K562 (cell line): ENCODE measurements around the gene EXOC4. TPM values are rescaled to one million over a fixed set of nuclear protein-coding genes. Genes with fewer than 3 reads are reported as not detected.

ENCODE experiments used
- ATAC-seq: fragments of 200-7000 bp; cut with Tn5 transposase; 3 replicates; pipeline ENCODE4 v1.9.1; 2020; ENCODE audit warnings: moderate library complexity
- BruUV-seq: library from RNA; stranded (reverse); fragments of 400-500 nt; replicated peaks from 2 replicates; lab custom pipeline; 2021; lab: Mats Ljungman, UMichigan
- CTCF ChIA-PET: fragments of 300-600 bp; formaldehyde crosslinking; extraction: SDS; loops from one replicate; lab custom pipeline; 2021; ENCODE audit warnings: low intra/inter-chr PET ratio; lab: Yijun Ruan, JAX
- POLR2A ChIA-PET: fragments of 300-600, 350-650 bp; sonication (Branson Sonifier 250); formaldehyde crosslinking; extraction: SDS; loops from one replicate; lab custom pipeline; 2021; ENCODE audit warnings: antibody characterized with exemption, inconsistent platforms; lab: Yijun Ruan, JAX
- DNase-seq, 4 experiments: peaks; one replicate each; pipeline versions ENCODE4 v3.0.0 to v3.0.0-alpha.2; 2011 to 2018; ENCODE audit warnings: low spot score in 3 of 4, mixed read lengths in 3 of 4; ENCODE audit errors: extremely low read depth in 1 of 4
- FAIRE-seq: peaks from 2 replicates; lab custom pipeline; 2011; peaks lifted over from hg19 to GRCh38; lab: Jason Lieb, UNC
- H2AFZ ChIP-seq: 2 replicates; pipeline ENCODE4 v1.6.0; 2011; ENCODE audit warnings: low read depth, low read length, control low read depth, inconsistent platforms
- H3K27ac ChIP-seq: fragments of 200-600 bp; 3 replicates; pipeline ENCODE4 v1.8.0; 2011; ENCODE audit warnings: low read depth, mild to moderate bottlenecking, control low read depth, inconsistent platforms, low read length, moderate library complexity, mixed read lengths; ENCODE audit errors: extremely low read depth
- H3K27me3 ChIP-seq, 2 experiments: fragments of 300-600 bp in 1 of 2; 2 replicates in 1 of 2; 3 replicates in 1 of 2; pipeline versions ENCODE4 v1.6.0 to v1.8.0; 2011; ENCODE audit warnings: inconsistent platforms in 2 of 2, low read length in 2 of 2, mild to moderate bottlenecking in 1 of 2, mixed read lengths in 1 of 2, moderate library complexity in 1 of 2; ENCODE audit not compliant: control insufficient read depth in 2 of 2, insufficient read depth in 2 of 2
- H3K36me3 ChIP-seq: fragments of 300-600 bp; 3 replicates; pipeline ENCODE4 v1.8.0; 2011; ENCODE audit warnings: mild to moderate bottlenecking, low read length, inconsistent platforms; ENCODE audit not compliant: control insufficient read depth, insufficient read depth
- H3K4me1 ChIP-seq, 2 experiments: fragments of 200-600 bp in 1 of 2; replicated peaks in 1 of 2; 2 replicates in 1 of 2; 3 replicates in 1 of 2; pipeline versions ENCODE4 v1.5.1 to v1.8.0; 2011; ENCODE audit warnings: inconsistent platforms in 2 of 2, low read length in 2 of 2, mild to moderate bottlenecking in 1 of 2, mixed read lengths in 1 of 2, moderate library complexity in 1 of 2; ENCODE audit not compliant: control insufficient read depth in 2 of 2, insufficient read depth in 2 of 2
- H3K4me2 ChIP-seq: 2 replicates; pipeline ENCODE4 v1.6.1; 2011; ENCODE audit warnings: low read length, control low read depth, inconsistent platforms, mixed read lengths; ENCODE audit not compliant: insufficient read depth
- H3K4me3 ChIP-seq: fragments of 200-600 bp; sonication (generic), shearing (Covaris generic); 2 replicates; pipeline ENCODE4 v1.5.1; 2016; ENCODE audit warnings: control low read depth, inconsistent platforms
- H3K79me2 ChIP-seq: fragments of 200-600 bp; 3 replicates; pipeline ENCODE4 v1.8.0; 2011; ENCODE audit warnings: low read length, inconsistent platforms; ENCODE audit not compliant: control insufficient read depth, insufficient read depth
- H3K9ac ChIP-seq, 2 experiments: 2 replicates each; pipeline versions ENCODE4 v1.6.0 to v1.6.1; 2011; ENCODE audit warnings: low read depth in 2 of 2, low read length in 2 of 2, control low read depth in 1 of 2, inconsistent platforms in 1 of 2, mild to moderate bottlenecking in 1 of 2, mixed read lengths in 1 of 2; ENCODE audit not compliant: insufficient read depth in 1 of 2
- H3K9me1 ChIP-seq: one replicate; pipeline ENCODE4 v1.6.0; 2011; ENCODE audit warnings: inconsistent platforms, mild to moderate bottlenecking, low read length, moderate library complexity; ENCODE audit not compliant: control insufficient read depth, insufficient read depth
- H3K9me3 ChIP-seq: replicated peaks from 2 replicates; pipeline ENCODE4 v1.5.1; 2011; ENCODE audit warnings: low read depth, low read length, inconsistent platforms; ENCODE audit not compliant: control insufficient read depth, insufficient read depth
- H4K20me1 ChIP-seq: replicated peaks from 2 replicates; pipeline ENCODE4 v1.6.1; 2011; ENCODE audit warnings: low read length, inconsistent platforms, mixed read lengths; ENCODE audit not compliant: control insufficient read depth, insufficient read depth
- C11orf30 ChIP-seq: fragments of 450-650 bp; IDR thresholded peaks from 2 replicates; pipeline ENCODE4 v1.6.1; 2016; ENCODE audit warnings: low read depth, mild to moderate bottlenecking
- EGR1 ChIP-seq: fragments of 450-650 bp; conservative IDR thresholded peaks from 2 replicates; pipeline ENCODE4 v1.6.1; 2017; ENCODE audit warnings: mild to moderate bottlenecking
- FOXK1 ChIP-seq: sonication (generic); formaldehyde crosslinking; IDR thresholded peaks from 2 replicates; pipeline ENCODE4 v1.8.0; 2022; ENCODE audit warnings: missing genetic modification reagents, mild to moderate bottlenecking, borderline replicate concordance
- MAFF ChIP-seq: IDR thresholded peaks from 2 replicates; pipeline ENCODE4 v1.6.1; 2012; ENCODE audit warnings: low read length, improper control_type of control experiment
- MAFG ChIP-seq: fragments of 450-650 bp; conservative IDR thresholded peaks from 2 replicates; pipeline ENCODE4 v1.6.1; 2016; ENCODE audit warnings: missing genetic modification characterization, missing compliant biosample characterization
- MAFK ChIP-seq: IDR thresholded peaks from 2 replicates; pipeline ENCODE4 v1.6.1; 2011; ENCODE audit warnings: low read length, improper control_type of control experiment
- NCOA4 ChIP-seq: fragments of 450-650 bp; IDR thresholded peaks from 2 replicates; pipeline ENCODE4 v1.6.1; 2018; ENCODE audit warnings: mild to moderate bottlenecking; ENCODE audit not compliant: partially characterized antibody
- NCOA6 ChIP-seq: fragments of 450-650 bp; IDR thresholded peaks from 2 replicates; pipeline ENCODE4 v1.6.1; 2017; ENCODE audit warnings: mild to moderate bottlenecking
- RFX7 ChIP-seq: fragments of 250-450 bp; sonication (Bioruptor Pico); IDR thresholded peaks from 2 replicates; pipeline ENCODE4 v1.5.1; 2021; ENCODE audit warnings: mild to moderate bottlenecking
- SMARCA5 ChIP-seq: fragments of 450-650 bp; IDR thresholded peaks from 2 replicates; pipeline ENCODE4 v1.6.1; 2016
- ZNF316 ChIP-seq: fragments of 450-650 bp; IDR thresholded peaks from 2 replicates; pipeline ENCODE4 v1.6.1; 2016
- ZNF644 ChIP-seq: fragments of 200-800 bp; sonication (Bioruptor generic); IDR thresholded peaks from 2 replicates; pipeline ENCODE4 v1.6.1; 2016; ENCODE audit warnings: low read depth, missing genetic modification characterization, missing compliant biosample characterization
- WGBS: fragments of 100-300 bp; shearing (Covaris generic); methylation state at CpG from one replicate; pipeline ENCODE4 v1.1.6; 2016; ENCODE audit warnings: low coverage, mixed read lengths; ENCODE audit not compliant: insufficient coverage; ENCODE audit errors: missing lambda C conversion rate; 5-methylcytosine and 5-hydroxymethylcytosine counted together
- in situ Hi-C: fragments of 300-500 bp; cut with MboI; formaldehyde crosslinking; loops from 4 replicates; pipeline ENCODE4 v1.15.0; 2018; ENCODE audit warnings: inconsistent platforms, mixed read lengths
- intact Hi-C: fragments of 100-400 bp; cut with micrococcal nuclease; formaldehyde crosslinking; loops from 2 replicates; pipeline ENCODE4 v1.14.2; 2022
- polyA plus RNA-seq, 8 experiments: library from polyadenylated mRNA; depleted of rRNA in 4 of 8; stranded (reverse) in 5 of 8; unstranded in 3 of 8; fragments of >200 nt; fragmentation: Nextera tagmentation in 2 of 8; fragmentation: Illumina TruSeq in 1 of 8; extraction: Ambion mirVana in 2 of 8; extraction: Trizol in 1 of 8; gene quantifications; 2 replicates each; pipeline versions ENCODE4 v1.2.1 to v1.2.3, GENCODE V29; 2011 to 2014; ENCODE audit warnings: inconsistent platforms in 1 of 8, missing spikeins in 1 of 8
- total RNA-seq, 7 experiments: library from RNA; depleted of rRNA in 6 of 7; stranded (reverse); fragments of >200 nt in 6 of 7; fragmentation: Illumina TruSeq in 2 of 7; extraction: Trizol in 2 of 7; gene quantifications; 2 replicates each; pipeline versions ENCODE4 v1.2.1 to v1.2.3, GENCODE V29; 2011 to 2021; ENCODE audit warnings: low replicate concordance in 1 of 7
- TF ChIP-seq, protein P1 (sequence below): fragments of 450-650 bp; formaldehyde crosslinking; IDR thresholded peaks from 2 replicates; pipeline ENCODE4 v1.4.0; 2020; ENCODE audit warnings: mild to moderate bottlenecking, mixed read lengths
- TF ChIP-seq, protein P2 (sequence below): fragments of 450-650 bp; IDR thresholded peaks from 2 replicates; pipeline ENCODE4 v1.6.1; 2018; ENCODE audit warnings: mild to moderate bottlenecking, low read depth; ENCODE audit not compliant: partially characterized antibody
- TF ChIP-seq, protein P3 (sequence below): fragments of 450-650 bp; IDR thresholded peaks from 2 replicates; pipeline ENCODE4 v1.6.1; 2014; ENCODE audit warnings: low read depth, mild to moderate bottlenecking, moderate library complexity, borderline replicate concordance
- TF ChIP-seq, protein P4 (sequence below): fragments of 450-650 bp; IDR thresholded peaks from 2 replicates; pipeline ENCODE4 v1.6.1; 2017; ENCODE audit warnings: antibody characterized with exemption

The EXOC4 gene
- total and polyA plus RNA-seq, 9 of the 15 experiments (the other 6 are each of a cell fraction or from before 2014, with no cell fraction given), result 18.5 to 73.1 (median 46.6) TPM

DNA sequence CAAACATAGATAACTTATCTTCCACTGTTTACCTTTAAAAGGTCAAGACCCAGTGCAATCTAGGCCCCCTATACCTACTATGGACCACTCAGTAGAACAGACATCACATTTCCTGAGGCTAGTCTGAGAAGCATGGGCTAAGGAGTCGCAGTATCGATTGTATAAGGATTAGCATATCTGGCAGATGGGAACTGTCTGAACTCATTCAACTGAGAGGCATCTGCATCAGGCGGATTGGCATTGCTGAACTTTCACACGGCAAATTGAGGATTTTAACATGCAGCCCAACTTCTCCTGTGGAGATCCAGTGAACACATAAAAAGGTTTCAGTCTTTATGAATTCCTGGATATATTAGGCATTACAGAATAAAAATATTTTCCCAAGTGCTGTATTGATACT lies 785.1 kb downstream of the EXOC4 start (continued):
- TF ChIP-seq, protein P1, sequence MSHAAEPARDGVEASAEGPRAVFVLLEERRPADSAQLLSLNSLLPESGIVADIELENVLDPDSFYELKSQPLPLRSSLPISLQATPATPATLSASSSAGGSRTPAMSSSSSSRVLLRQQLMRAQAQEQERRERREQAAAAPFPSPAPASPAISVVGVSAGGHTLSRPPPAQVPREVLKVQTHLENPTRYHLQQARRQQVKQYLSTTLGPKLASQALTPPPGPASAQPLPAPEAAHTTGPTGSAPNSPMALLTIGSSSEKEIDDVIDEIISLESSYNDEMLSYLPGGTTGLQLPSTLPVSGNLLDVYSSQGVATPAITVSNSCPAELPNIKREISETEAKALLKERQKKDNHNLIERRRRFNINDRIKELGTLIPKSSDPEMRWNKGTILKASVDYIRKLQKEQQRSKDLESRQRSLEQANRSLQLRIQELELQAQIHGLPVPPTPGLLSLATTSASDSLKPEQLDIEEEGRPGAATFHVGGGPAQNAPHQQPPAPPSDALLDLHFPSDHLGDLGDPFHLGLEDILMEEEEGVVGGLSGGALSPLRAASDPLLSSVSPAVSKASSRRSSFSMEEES (CRISPR knock-in tag), result no peak
- TF ChIP-seq RFX7 (CRISPR knock-in tag) (no peak), FOXK1 (CRISPR knock-in tag) (no peak)

DNA sequence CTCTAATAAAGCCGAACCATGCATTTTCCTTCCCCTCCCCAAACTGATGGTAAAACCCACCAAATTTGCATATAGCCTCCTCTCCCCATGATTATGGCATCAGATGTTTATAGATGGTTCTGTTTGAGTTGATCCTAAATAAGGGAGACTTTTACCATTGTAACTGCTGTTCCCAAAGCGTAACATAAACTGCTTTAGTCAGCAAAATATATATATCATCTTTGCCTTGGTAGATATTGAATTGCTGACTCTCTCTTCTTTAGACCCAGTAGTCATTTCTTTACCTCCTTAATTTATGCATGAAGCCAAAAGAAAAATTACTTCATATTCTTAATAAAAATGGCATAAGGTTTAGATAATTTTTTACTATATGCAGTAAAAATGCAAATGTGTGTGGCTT lies 788.1 kb downstream of the EXOC4 start:
- FAIRE-seq, result no peak
- TF ChIP-seq, protein P2, sequence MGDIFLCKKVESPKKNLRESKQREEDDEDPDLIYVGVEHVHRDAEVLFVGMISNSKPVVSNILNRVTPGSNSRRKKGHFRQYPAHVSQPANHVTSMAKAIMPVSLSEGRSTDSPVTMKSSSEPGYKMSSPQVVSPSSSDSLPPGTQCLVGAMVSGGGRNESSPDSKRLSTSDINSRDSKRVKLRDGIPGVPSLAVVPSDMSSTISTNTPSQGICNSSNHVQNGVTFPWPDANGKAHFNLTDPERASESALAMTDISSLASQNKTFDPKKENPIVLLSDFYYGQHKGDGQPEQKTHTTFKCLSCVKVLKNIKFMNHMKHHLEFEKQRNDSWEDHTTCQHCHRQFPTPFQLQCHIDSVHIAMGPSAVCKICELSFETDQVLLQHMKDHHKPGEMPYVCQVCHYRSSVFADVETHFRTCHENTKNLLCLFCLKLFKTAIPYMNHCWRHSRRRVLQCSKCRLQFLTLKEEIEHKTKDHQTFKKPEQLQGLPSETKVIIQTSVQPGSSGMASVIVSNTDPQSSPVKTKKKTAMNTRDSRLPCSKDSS, result no peak
- TF ChIP-seq NCOA4 (no peak), NCOA6 (no peak), SMARCA5 (no peak), C11orf30 (peak; percentile 90), ZNF316 (peak; percentile 96), ZNF644 (tag) (no peak), EGR1 (no peak), MAFF (peak; percentile 97), MAFK (peak; percentile 99), MAFG (tag) (peak; percentile 91)
- TF ChIP-seq, protein P3, sequence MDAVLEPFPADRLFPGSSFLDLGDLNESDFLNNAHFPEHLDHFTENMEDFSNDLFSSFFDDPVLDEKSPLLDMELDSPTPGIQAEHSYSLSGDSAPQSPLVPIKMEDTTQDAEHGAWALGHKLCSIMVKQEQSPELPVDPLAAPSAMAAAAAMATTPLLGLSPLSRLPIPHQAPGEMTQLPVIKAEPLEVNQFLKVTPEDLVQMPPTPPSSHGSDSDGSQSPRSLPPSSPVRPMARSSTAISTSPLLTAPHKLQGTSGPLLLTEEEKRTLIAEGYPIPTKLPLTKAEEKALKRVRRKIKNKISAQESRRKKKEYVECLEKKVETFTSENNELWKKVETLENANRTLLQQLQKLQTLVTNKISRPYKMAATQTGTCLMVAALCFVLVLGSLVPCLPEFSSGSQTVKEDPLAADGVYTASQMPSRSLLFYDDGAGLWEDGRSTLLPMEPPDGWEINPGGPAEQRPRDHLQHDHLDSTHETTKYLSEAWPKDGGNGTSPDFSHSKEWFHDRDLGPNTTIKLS, result no peak
- TF ChIP-seq, protein P4, sequence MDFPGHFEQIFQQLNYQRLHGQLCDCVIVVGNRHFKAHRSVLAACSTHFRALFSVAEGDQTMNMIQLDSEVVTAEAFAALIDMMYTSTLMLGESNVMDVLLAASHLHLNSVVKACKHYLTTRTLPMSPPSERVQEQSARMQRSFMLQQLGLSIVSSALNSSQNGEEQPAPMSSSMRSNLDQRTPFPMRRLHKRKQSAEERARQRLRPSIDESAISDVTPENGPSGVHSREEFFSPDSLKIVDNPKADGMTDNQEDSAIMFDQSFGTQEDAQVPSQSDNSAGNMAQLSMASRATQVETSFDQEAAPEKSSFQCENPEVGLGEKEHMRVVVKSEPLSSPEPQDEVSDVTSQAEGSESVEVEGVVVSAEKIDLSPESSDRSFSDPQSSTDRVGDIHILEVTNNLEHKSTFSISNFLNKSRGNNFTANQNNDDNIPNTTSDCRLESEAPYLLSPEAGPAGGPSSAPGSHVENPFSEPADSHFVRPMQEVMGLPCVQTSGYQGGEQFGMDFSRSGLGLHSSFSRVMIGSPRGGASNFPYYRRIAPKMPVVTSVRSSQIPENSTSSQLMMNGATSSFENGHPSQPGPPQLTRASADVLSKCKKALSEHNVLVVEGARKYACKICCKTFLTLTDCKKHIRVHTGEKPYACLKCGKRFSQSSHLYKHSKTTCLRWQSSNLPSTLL, result no peak

More for the DNA sequence above, 788.1 kb downstream of the EXOC4 start:
- POLR2A ChIA-PET, result interaction anchor here (0.5 to 1.9 kb wide), 2 partner anchors 16 to 619 kb away, joined by 3 to 4 read pairs; no protein-coding TSS in a partner anchor
- ATAC-seq (no peak), DNase-seq (no peak)
- H3K27me3 ChIP-seq, result no peaks in the 10 kb centered on the region
- H3K4me3 ChIP-seq, result no peak overlapping the region
- in situ Hi-C loops (no loop called here), intact Hi-C loops (no loop called here)
- BruUV-seq, result no TSS peak
- no peaks in the 10 kb centered on the region for H3K36me3 ChIP-seq
- H3K79me2 ChIP-seq, result no peaks in the 10 kb centered on the region
- H3K4me2 ChIP-seq, result no peak overlapping the region
- H2AFZ ChIP-seq, result no peak overlapping the region
- WGBS, result 72% methylated on average over 2 of the region's 2 CpGs
- no peaks in the 10 kb centered on the region for H3K9me1 ChIP-seq
- peaks cover 0 to 9% of the 10 kb centered on the region in 2 experiments; a peak in 2 of 5 replicates for H3K4me1 ChIP-seq
- H3K27ac ChIP-seq, result no peak overlapping the region
- H3K9me3 ChIP-seq, result no peaks in the 10 kb centered on the region
- H3K9ac ChIP-seq, result no peak overlapping the region
- CTCF ChIA-PET, result no interaction called here
- H4K20me1 ChIP-seq, result no peaks in the 10 kb centered on the region
